ENCODE data around the gene AP1AR.

Gene AP1AR

GRCh38 chr4:112231779-112232713, at the start of gene AP1AR:
TSS of gene AP1AR (plus strand) at chr4:112231787. CDS start at chr4:112232092, 305 bp downstream.
- TF ChIP-seq CTCF (conservative IDR thresholded peaks at IDR 0.05; ENCODE audit: control insufficient read depth, insufficient read depth, low read depth, low read length) = no peak
- peak; percentile 60 for DNase-seq (ENCODE audit: low read depth)
- H3K4me3 ChIP-seq (ENCODE audit: control insufficient read depth, low read depth, low read length) = peak within 1 kb of the TSS; percentile 95

- no peak for TF ChIP-seq CTCF (conservative IDR thresholded peaks at IDR 0.05; ENCODE audit: control insufficient read depth, insufficient read depth, low read depth, low read length)
- H3K4me3 ChIP-seq (ENCODE audit: control insufficient read depth, low read depth, low read length) = no peak overlapping the region
- DNase-seq (ENCODE audit: low read depth) = no peak
Measured at GRCh38 chr4:112182604-112183003, 49.0 kb upstream of the AP1AR start.

GRCh38 chr4:112183252-112183651, 48.3 kb upstream of the AP1AR start:
- no peak for TF ChIP-seq CTCF (conservative IDR thresholded peaks at IDR 0.05; ENCODE audit: control insufficient read depth, insufficient read depth, low read depth, low read length)
- DNase-seq (ENCODE audit: low read depth) = peak; percentile 47
- H3K4me3 ChIP-seq (ENCODE audit: control insufficient read depth, low read depth, low read length) = no peak overlapping the region

- no peak for DNase-seq (ENCODE audit: low read depth)
- TF ChIP-seq CTCF (conservative IDR thresholded peaks at IDR 0.05; ENCODE audit: control insufficient read depth, insufficient read depth, low read depth, low read length) = no peak
- H3K4me3 ChIP-seq (ENCODE audit: control insufficient read depth, low read depth, low read length) = no peak overlapping the region
Measured at GRCh38 chr4:112184438-112184837, 47.1 kb upstream of the AP1AR start.

- DNase-seq (ENCODE audit: low read depth) = no peak
- no peak overlapping the region for H3K4me3 ChIP-seq (ENCODE audit: control insufficient read depth, low read depth, low read length)
- TF ChIP-seq CTCF (conservative IDR thresholded peaks at IDR 0.05; ENCODE audit: control insufficient read depth, insufficient read depth, low read depth, low read length) = no peak
Measured at GRCh38 chr4:112185334-112185733, 46.3 kb upstream of the AP1AR start.

- no peak for TF ChIP-seq CTCF (conservative IDR thresholded peaks at IDR 0.05; ENCODE audit: control insufficient read depth, insufficient read depth, low read depth, low read length)
- no peak overlapping the region for H3K4me3 ChIP-seq (ENCODE audit: control insufficient read depth, low read depth, low read length)
- DNase-seq (ENCODE audit: low read depth) = peak; percentile 15
Measured at GRCh38 chr4:112185740-112186670, 45.6 kb upstream of the AP1AR start.

Measured in fibroblast of mammary gland (primary cell).